H9 (cell line): ENCODE results near the gene SGCD. TPM values are rescaled to one million over a fixed set of nuclear protein-coding genes. Genes with fewer than 3 reads are reported as not detected.

Experiments
- DNase-seq: peaks from one replicate; pipeline ENCODE4 v3.0.0-alpha.2; 2017
- H2AFZ ChIP-seq: one replicate; pipeline ENCODE4 v1.6.1; 2013; ENCODE audit warnings: mild to moderate bottlenecking, low read length, control low read depth, moderate library complexity
- H2AK5ac ChIP-seq: 2 replicates; pipeline ENCODE4 v1.6.1; 2013; ENCODE audit warnings: low read length, control low read depth, mixed read lengths; ENCODE audit not compliant: insufficient read length
- H2BK120ac ChIP-seq: one replicate; pipeline ENCODE4 v1.6.1; 2013; ENCODE audit warnings: low read depth, mild to moderate bottlenecking, low read length, control low read depth, inconsistent platforms; ENCODE audit not compliant: poor library complexity, severe bottlenecking
- H2BK12ac ChIP-seq: 2 replicates; pipeline ENCODE4 v1.6.1; 2013; ENCODE audit warnings: low read length, control low read depth, mixed read lengths, low read depth; ENCODE audit not compliant: insufficient read length
- H2BK15ac ChIP-seq: 2 replicates; pipeline ENCODE4 v1.6.1; 2013; ENCODE audit warnings: low read depth, low read length, control low read depth
- H2BK20ac ChIP-seq: one replicate; pipeline ENCODE4 v1.6.1; 2013; ENCODE audit warnings: low read depth, mild to moderate bottlenecking, low read length, control low read depth, inconsistent platforms; ENCODE audit not compliant: poor library complexity, severe bottlenecking
- H2BK5ac ChIP-seq: 2 replicates; pipeline ENCODE4 v1.6.1; 2013; ENCODE audit warnings: low read length, control low read depth, mixed read lengths; ENCODE audit not compliant: insufficient read length
- H3K14ac ChIP-seq: 2 replicates; pipeline ENCODE4 v1.6.1; 2013; ENCODE audit warnings: low read length, control low read depth; ENCODE audit not compliant: insufficient read depth
- H3K18ac ChIP-seq: 2 replicates; pipeline ENCODE4 v1.6.1; 2013; ENCODE audit warnings: low read depth, mild to moderate bottlenecking, mixed read lengths, low read length, control low read depth; ENCODE audit not compliant: insufficient read length
- H3K23ac ChIP-seq: 2 replicates; pipeline ENCODE4 v1.6.1; 2013; ENCODE audit warnings: low read length, control low read depth, mixed read lengths, low read depth; ENCODE audit not compliant: insufficient read length
- H3K23me2 ChIP-seq: 2 replicates; pipeline ENCODE4 v1.6.1; 2013; ENCODE audit warnings: low read depth, mild to moderate bottlenecking, mixed read lengths, low read length, control low read depth; ENCODE audit not compliant: insufficient read length, poor library complexity, severe bottlenecking
- H3K27ac ChIP-seq: 2 replicates; pipeline ENCODE4 v1.5.1; 2013; ENCODE audit warnings: low read length, control low read depth, mixed read lengths, low read depth; ENCODE audit not compliant: insufficient read length
- H3K27me3 ChIP-seq: 2 replicates; pipeline ENCODE4 v1.6.1; 2013; ENCODE audit warnings: low read length, control low read depth, inconsistent platforms; ENCODE audit not compliant: insufficient read depth
- H3K4ac ChIP-seq: 2 replicates; pipeline ENCODE4 v1.6.1; 2013; ENCODE audit warnings: low read depth, mild to moderate bottlenecking, control low read depth, inconsistent platforms, low read length, moderate library complexity
- H3K4me1 ChIP-seq: 2 replicates; pipeline ENCODE4 v1.6.1; 2013; ENCODE audit warnings: low read length, control low read depth, inconsistent platforms; ENCODE audit not compliant: insufficient read depth
- H3K4me2 ChIP-seq: 2 replicates; pipeline ENCODE4 v1.6.1; 2013; ENCODE audit warnings: low read length, control low read depth, mixed read lengths; ENCODE audit not compliant: insufficient read length, insufficient read depth
- H3K56ac ChIP-seq: 2 replicates; pipeline ENCODE4 v1.6.1; 2013; ENCODE audit warnings: low read depth, mild to moderate bottlenecking, mixed read lengths, low read length, control low read depth; ENCODE audit not compliant: insufficient read length
- H3K79me1 ChIP-seq: 2 replicates; pipeline ENCODE4 v1.6.1; 2013; ENCODE audit warnings: low read depth, mild to moderate bottlenecking, moderate library complexity, low read length, control low read depth, inconsistent platforms; ENCODE audit not compliant: insufficient read depth, poor library complexity, severe bottlenecking
- H3K79me2 ChIP-seq: 2 replicates; pipeline ENCODE4 v1.6.1; 2013; ENCODE audit warnings: low read length, control low read depth, inconsistent platforms; ENCODE audit not compliant: insufficient read depth
- H3K9ac ChIP-seq: 2 replicates; pipeline ENCODE4 v1.6.1; 2013; ENCODE audit warnings: low read length, control low read depth, mixed read lengths; ENCODE audit not compliant: insufficient read length; ENCODE audit errors: extremely low read depth
- H3K9me3 ChIP-seq: one replicate; pipeline ENCODE4 v1.6.1; 2013; ENCODE audit warnings: low read depth, low read length, inconsistent platforms; ENCODE audit not compliant: control insufficient read depth
- H3T11ph ChIP-seq: one replicate; pipeline ENCODE4 v1.6.1; 2013; ENCODE audit warnings: mild to moderate bottlenecking, low read length, control low read depth, inconsistent platforms
- H4K20me1 ChIP-seq: one replicate; pipeline ENCODE4 v1.6.1; 2013; ENCODE audit not compliant: control insufficient read depth, insufficient read length, insufficient read depth
- H4K5ac ChIP-seq: 2 replicates; pipeline ENCODE4 v1.6.1; 2013; ENCODE audit warnings: low read depth, mild to moderate bottlenecking, mixed read lengths, low read length, control low read depth; ENCODE audit not compliant: insufficient read length
- H4K8ac ChIP-seq: replicated peaks from 2 replicates; pipeline ENCODE4 v1.6.1; 2013; ENCODE audit warnings: low read length, control low read depth, mixed read lengths, low read depth; ENCODE audit not compliant: insufficient read length
- H4K91ac ChIP-seq: 2 replicates; pipeline ENCODE4 v1.6.1; 2013; ENCODE audit warnings: low read depth, mild to moderate bottlenecking, moderate library complexity, mixed read lengths, low read length, control low read depth; ENCODE audit not compliant: insufficient read length
- H3K27ac Mint-ChIP-seq, 3 experiments: 2 replicates in 2 of 3; 3 replicates in 1 of 3; pipeline ENCODE4 v1.8.0; 2020 to 2021; ENCODE audit warnings: mixed read lengths in 3 of 3, mild to moderate bottlenecking in 1 of 3, moderate library complexity in 1 of 3
- H3K27me3 Mint-ChIP-seq: 2 replicates; pipeline ENCODE4 v1.8.0; 2021; ENCODE audit warnings: low read depth, mild to moderate bottlenecking, moderate library complexity, mixed read lengths
- H3K36me3 Mint-ChIP-seq, 3 experiments: 2 replicates in 2 of 3; 3 replicates in 1 of 3; pipeline ENCODE4 v1.8.0; 2020 to 2021; ENCODE audit warnings: low read depth in 3 of 3, mixed read lengths in 3 of 3; ENCODE audit not compliant: insufficient read depth in 1 of 3
- H3K4me1 Mint-ChIP-seq, 2 experiments: 2 replicates each; pipeline ENCODE4 v1.8.0; 2020; ENCODE audit warnings: mixed read lengths in 2 of 2
- H3K4me3 Mint-ChIP-seq, 2 experiments: 2 replicates in 1 of 2; 3 replicates in 1 of 2; pipeline ENCODE4 v1.8.0; 2020 to 2021; ENCODE audit warnings: mild to moderate bottlenecking in 2 of 2, mixed read lengths in 2 of 2, moderate library complexity in 1 of 2
- H3K9me3 Mint-ChIP-seq, 2 experiments: 2 replicates in 1 of 2; 3 replicates in 1 of 2; pipeline ENCODE4 v1.8.0; 2020; ENCODE audit warnings: mild to moderate bottlenecking in 2 of 2, mixed read lengths in 2 of 2, moderate library complexity in 1 of 2
- CTCF ChIP-seq: fragments of 200-600 bp; sonication (generic); conservative IDR thresholded peaks from 3 replicates; pipeline ENCODE4 v1.8.0; 2021; ENCODE audit warnings: antibody characterized with exemption, mild to moderate bottlenecking
- WGBS: extraction: QIAGEN DNeasy Blood & Tissue Kit; methylation state at CpG from one replicate; pipeline ENCODE4 v1.1.7; 2013; ENCODE audit warnings: missing lambda C conversion rate, low lambda C conversion rate, mixed read lengths; ENCODE audit not compliant: insufficient read length; ENCODE audit errors: extremely low coverage; 5-methylcytosine and 5-hydroxymethylcytosine counted together
- total RNA-seq: library from RNA; stranded (reverse); gene quantifications from 2 replicates; pipeline ENCODE4 v1.2.1, GENCODE V29; 2021

Gene SGCD
- total RNA-seq, 1 experiment from 2014 or later = 0.11 TPM

GRCh38 chr5:156623381-156624040 is 296.5 kb downstream of the SGCD start:
- no CpG with 5 or more reads among the region's 5 CpGs for WGBS
- H2BK12ac ChIP-seq = no peak overlapping the region

More at GRCh38 chr5:156623381-156624040, 296.5 kb downstream of the SGCD start:
- Mint-ChIP-seq H3K27ac (no peak overlapping the region), H3K4me3 (no peak overlapping the region), H3K9me3 (no peaks in the 10 kb centered on the region), H3K27me3 (no peaks in the 10 kb centered on the region), H3K4me1 (peaks cover 2 to 4% of the 10 kb centered on the region in 2 experiments; a peak in 3 of 4 replicates), H3K36me3 (no peaks in the 10 kb centered on the region)
- Histone ChIP-seq H4K5ac (no peak overlapping the region), H2BK20ac (no peak overlapping the region), H2BK120ac (no peak overlapping the region), H3K4me2 (no peak overlapping the region), H3K79me1 (no peaks in the 10 kb centered on the region), H3K27me3 (no peaks in the 10 kb centered on the region), H3K27ac (no peak overlapping the region), H3K18ac (no peak overlapping the region), H4K91ac (no peak overlapping the region), H3K79me2 (no peaks in the 10 kb centered on the region), H3K56ac (no peak overlapping the region), H3K4me1 (no peaks in the 10 kb centered on the region), H3T11ph (no peak overlapping the region), H3K9ac (no peak overlapping the region), H3K9me3 (no peaks in the 10 kb centered on the region), H2AFZ (no peak overlapping the region), H2AK5ac (no peak overlapping the region), H4K8ac (no peak overlapping the region), H3K4ac (no peak overlapping the region), H2BK5ac (no peak overlapping the region), H3K14ac (no peak overlapping the region), H3K23me2 (no peaks in the 10 kb centered on the region), H4K20me1 (no peaks in the 10 kb centered on the region), H3K23ac (no peak overlapping the region), H2BK15ac (no peak overlapping the region)
- TF ChIP-seq CTCF = no peak
- DNase-seq = no peak
